Sigmoid colon (tissue), 3 donors: ENCODE results near the gene MYEOV.

Source experiments
- POLR2A ChIP-seq, 2 donors: fragments of 450-650 bp; IDR thresholded peaks; one replicate each; pipeline ENCODE4 v1.6.1; 2016; ENCODE audit warnings: antibody characterized with exemption in 2 of 2, mild to moderate bottlenecking in 2 of 2, moderate library complexity in 2 of 2
- TF ChIP-seq, protein P1 (sequence below), 4 experiments: fragments of 450-650 bp in 3 of 4; fragments of 200-600 bp in 1 of 4; IDR thresholded peaks; one replicate each; pipeline ENCODE4 v1.5.1; 2016 to 2019; ENCODE audit warnings: antibody characterized with exemption in 4 of 4, mild to moderate bottlenecking in 3 of 4, moderate library complexity in 2 of 4

DNA sequence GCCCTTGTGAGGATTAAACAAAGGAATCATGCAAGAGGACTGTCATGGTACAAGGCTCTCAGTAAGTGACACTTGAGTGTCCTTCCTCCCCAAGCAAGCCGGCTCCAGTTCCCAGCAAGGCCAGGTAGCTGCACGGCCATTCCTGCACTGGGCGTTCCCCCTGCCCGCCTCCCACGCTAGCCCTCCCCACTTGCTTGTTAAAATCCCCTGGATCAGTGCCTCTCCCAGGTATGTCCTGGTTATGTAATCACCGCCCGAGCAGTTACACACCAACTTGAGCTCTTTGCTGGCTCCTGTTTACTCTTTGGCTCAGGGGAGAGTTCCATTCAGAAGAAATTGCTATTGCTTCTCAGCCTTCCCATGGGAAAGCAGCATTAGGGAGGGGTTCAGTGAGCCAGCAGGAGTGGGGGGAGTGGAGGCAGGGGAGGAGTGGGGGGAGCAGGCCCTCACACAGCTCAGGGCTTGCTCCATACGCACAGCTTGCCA lies 19.4 kb upstream of the MYEOV start:
- TF ChIP-seq, protein P1, sequence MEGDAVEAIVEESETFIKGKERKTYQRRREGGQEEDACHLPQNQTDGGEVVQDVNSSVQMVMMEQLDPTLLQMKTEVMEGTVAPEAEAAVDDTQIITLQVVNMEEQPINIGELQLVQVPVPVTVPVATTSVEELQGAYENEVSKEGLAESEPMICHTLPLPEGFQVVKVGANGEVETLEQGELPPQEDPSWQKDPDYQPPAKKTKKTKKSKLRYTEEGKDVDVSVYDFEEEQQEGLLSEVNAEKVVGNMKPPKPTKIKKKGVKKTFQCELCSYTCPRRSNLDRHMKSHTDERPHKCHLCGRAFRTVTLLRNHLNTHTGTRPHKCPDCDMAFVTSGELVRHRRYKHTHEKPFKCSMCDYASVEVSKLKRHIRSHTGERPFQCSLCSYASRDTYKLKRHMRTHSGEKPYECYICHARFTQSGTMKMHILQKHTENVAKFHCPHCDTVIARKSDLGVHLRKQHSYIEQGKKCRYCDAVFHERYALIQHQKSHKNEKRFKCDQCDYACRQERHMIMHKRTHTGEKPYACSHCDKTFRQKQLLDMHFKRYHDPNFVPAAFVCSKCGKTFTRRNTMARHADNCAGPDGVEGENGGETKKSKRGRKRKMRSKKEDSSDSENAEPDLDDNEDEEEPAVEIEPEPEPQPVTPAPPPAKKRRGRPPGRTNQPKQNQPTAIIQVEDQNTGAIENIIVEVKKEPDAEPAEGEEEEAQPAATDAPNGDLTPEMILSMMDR (IDR thresholded peaks at IDR 0.05) = no peak
- no peak for TF ChIP-seq POLR2A (IDR thresholded peaks at IDR 0.05)
